Neutrophil (primary cell): Measurements from ENCODE around the gene PIH1D2.
A peak's percentile ranks its signal among the peaks of the same experiment; 100 is the strongest.

Experiments
- H3K27ac ChIP-seq: fragments of 200-600 bp; sonication (generic); 2 replicates; pipeline ENCODE4 v1.5.1; 2016; ENCODE audit warnings: mild to moderate bottlenecking, moderate library complexity
- H3K27me3 ChIP-seq: fragments of 200-600 bp; sonication (generic); 2 replicates; pipeline ENCODE4 v1.6.0; 2016; ENCODE audit warnings: mild to moderate bottlenecking
- H3K36me3 ChIP-seq: fragments of 200-600 bp; sonication (generic); 2 replicates; pipeline ENCODE4 v1.5.1; 2017
- H3K4me1 ChIP-seq, 2 experiments: fragments of 200-600 bp in 1 of 2; sonication (generic) in 1 of 2; 1 replicate in 1 of 2; 2 replicates in 1 of 2; pipeline versions ENCODE4 v1.5.1 to v1.6.1; 2013 to 2016; ENCODE audit warnings: low read depth in 1 of 2, low read length in 1 of 2, mild to moderate bottlenecking in 1 of 2, moderate library complexity in 1 of 2; ENCODE audit not compliant: control insufficient read depth in 1 of 2, insufficient read depth in 1 of 2
- H3K4me3 ChIP-seq, 2 experiments: fragments of 200-600 bp in 1 of 2; sonication (generic) in 1 of 2; 1 replicate in 1 of 2; 2 replicates in 1 of 2; pipeline ENCODE4 v1.5.1; 2013 to 2016; ENCODE audit warnings: low read depth in 1 of 2, low read length in 1 of 2, mild to moderate bottlenecking in 1 of 2, moderate library complexity in 1 of 2
- H3K9me3 ChIP-seq: fragments of 200-600 bp; sonication (generic); 2 replicates; pipeline ENCODE4 v1.5.1; 2016
- CTCF ChIP-seq: fragments of 200-600 bp; sonication (generic); IDR thresholded peaks from 2 replicates; pipeline ENCODE4 v1.5.1; 2016; ENCODE audit warnings: antibody characterized with exemption

Gene PIH1D2

GRCh38 chr11:112114460-112114859 is 40.6 kb upstream of the PIH1D2 start:
- no peak overlapping the region for H3K27ac ChIP-seq
- TF ChIP-seq CTCF = no peak
- no peaks in the 10 kb centered on the region for H3K27me3 ChIP-seq
- H3K9me3 ChIP-seq = no peaks in the 10 kb centered on the region
- H3K4me1 ChIP-seq = peaks cover 8 to 9% of the 10 kb centered on the region in 2 experiments
- no peaks in the 10 kb centered on the region for H3K36me3 ChIP-seq
- no peak overlapping the region for H3K4me3 ChIP-seq

GRCh38 chr11:112113539-112114457 is 40.0 kb upstream of the PIH1D2 start:
- Histone ChIP-seq H3K4me3 (no peak overlapping the region), H3K4me1 (peaks cover 8 to 9% of the 10 kb centered on the region in 2 experiments), H3K9me3 (no peaks in the 10 kb centered on the region), H3K27ac (no peak overlapping the region), H3K27me3 (no peaks in the 10 kb centered on the region), H3K36me3 (no peaks in the 10 kb centered on the region)
- TF ChIP-seq CTCF = peak; percentile 60

GRCh38 chr11:112106070-112106469 is 32.3 kb upstream of the PIH1D2 start:
- TF ChIP-seq CTCF = no peak
- no peak overlapping the region for H3K27ac ChIP-seq
- H3K27me3 ChIP-seq = no peaks in the 10 kb centered on the region
- H3K36me3 ChIP-seq = no peaks in the 10 kb centered on the region
- peaks cover 8 to 12% of the 10 kb centered on the region in 2 experiments for H3K4me1 ChIP-seq
- H3K4me3 ChIP-seq = no peak overlapping the region
- no peaks in the 10 kb centered on the region for H3K9me3 ChIP-seq

- no peak for TF ChIP-seq CTCF
- peaks cover 8 to 13% of the 10 kb centered on the region in 2 experiments for H3K4me1 ChIP-seq
Measured at GRCh38 chr11:112103446-112103845, 29.6 kb upstream of the PIH1D2 start.

GRCh38 chr11:112100462-112100861 is 26.6 kb upstream of the PIH1D2 start:
- no peak overlapping the region for H3K27ac ChIP-seq
- H3K36me3 ChIP-seq = peaks cover 17% of the 10 kb centered on the region
- H3K4me3 ChIP-seq = no peak overlapping the region
- no peaks in the 10 kb centered on the region for H3K9me3 ChIP-seq
- TF ChIP-seq CTCF = no peak
- no peaks in the 10 kb centered on the region for H3K27me3 ChIP-seq
- peaks cover 8 to 13% of the 10 kb centered on the region in 2 experiments for H3K4me1 ChIP-seq

More at GRCh38 chr11:112103446-112103845, 29.6 kb upstream of the PIH1D2 start:
- H3K27me3 ChIP-seq = no peaks in the 10 kb centered on the region
- H3K36me3 ChIP-seq = no peaks in the 10 kb centered on the region
- H3K4me3 ChIP-seq = no peak overlapping the region
- H3K27ac ChIP-seq = no peak overlapping the region
- no peaks in the 10 kb centered on the region for H3K9me3 ChIP-seq
